NCI-H1930 (cell line): ENCODE results near the gene PDZD2.
"Not testable (repeated sequence)": the region's sequence is repeated elsewhere in the genome, so short reads cannot be mapped to it uniquely, and the experiment has no call there.

ENCODE experiments used
- DNase-seq, 2 experiments: peaks; one replicate each; lab custom pipeline; 2025; lab: John Stamatoyannopoulos, UW

Gene PDZD2

DNA sequence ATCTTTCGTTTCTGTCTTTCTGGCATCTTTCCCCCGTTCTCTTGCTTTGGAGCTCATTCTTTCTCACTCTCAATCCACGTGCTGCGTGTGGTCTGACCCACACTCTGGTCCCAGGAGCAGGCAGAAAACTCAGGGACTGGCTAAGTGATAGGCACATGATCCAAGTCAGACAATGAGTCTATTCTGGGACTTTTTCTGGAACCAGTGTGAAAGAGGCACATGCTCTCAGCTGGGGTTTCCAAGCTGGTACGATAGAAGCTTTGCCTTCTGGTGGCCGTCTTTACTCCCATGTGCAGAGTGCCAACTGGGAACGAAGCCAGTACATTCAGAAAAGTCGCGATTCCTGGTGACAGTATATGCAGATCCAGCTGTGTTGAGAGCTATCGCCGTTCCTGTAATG lies 94.4 kb downstream of the PDZD2 start:
- DNase-seq = no peak

DNA sequence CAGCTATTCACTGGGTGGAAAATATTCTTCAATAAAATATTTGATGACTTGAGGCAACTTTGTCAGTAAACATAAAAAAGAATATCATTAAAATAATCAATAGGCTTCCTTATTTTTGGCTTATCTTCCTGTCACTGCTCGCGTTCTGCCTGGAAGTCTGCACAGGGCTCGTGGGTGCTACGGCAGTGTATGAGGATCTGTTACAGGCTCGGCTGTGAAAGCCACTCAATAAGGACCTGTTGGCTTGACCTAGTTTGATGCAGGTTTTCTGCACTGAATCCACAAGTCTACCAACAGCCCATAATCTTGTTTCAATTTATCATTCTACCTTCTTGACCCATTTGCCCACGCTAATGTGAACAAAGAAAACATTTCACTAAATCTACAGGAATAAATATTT lies 97.2 kb downstream of the PDZD2 start:
- DNase-seq = no peak

DNA sequence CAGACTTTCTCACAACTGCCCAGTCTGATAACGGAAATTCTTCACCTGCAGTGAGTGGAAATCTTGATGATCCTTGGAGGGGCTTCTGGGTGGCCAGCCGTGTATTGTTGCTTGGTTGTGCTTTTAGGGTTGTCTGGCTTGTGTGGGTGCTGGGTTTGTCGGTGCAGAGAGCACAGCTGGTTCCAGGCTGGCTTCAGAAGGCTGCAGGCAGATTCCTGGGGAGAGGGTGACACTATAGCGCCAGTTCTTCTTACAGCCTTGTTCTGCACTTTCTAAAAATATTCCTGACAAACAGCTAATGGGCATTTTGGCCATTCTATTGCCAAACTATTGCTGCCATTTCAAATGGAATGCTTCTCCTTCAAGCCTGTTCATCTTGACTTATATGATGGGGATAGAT lies 99.3 kb downstream of the PDZD2 start:
- no peak for DNase-seq

DNA sequence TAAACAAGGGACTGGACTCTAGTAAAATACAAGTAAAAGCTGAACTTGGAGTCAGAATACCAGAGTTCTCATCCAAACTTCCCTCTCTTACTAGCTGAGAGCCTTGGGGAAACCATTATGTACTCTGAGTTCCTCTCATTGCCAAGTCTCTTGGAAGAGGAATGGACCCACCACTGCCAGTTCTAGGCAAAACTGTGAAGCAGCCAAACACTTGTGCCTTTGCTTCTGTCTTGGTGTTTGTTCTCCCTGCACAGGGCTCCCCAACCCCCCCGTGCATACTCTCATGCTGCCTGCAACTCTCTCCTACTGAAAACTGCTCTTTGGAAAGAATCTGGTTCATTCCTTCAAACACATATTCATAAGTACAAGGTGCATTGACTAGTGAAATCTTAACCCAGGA lies 102.6 kb downstream of the PDZD2 start:
- no peak for DNase-seq

DNA sequence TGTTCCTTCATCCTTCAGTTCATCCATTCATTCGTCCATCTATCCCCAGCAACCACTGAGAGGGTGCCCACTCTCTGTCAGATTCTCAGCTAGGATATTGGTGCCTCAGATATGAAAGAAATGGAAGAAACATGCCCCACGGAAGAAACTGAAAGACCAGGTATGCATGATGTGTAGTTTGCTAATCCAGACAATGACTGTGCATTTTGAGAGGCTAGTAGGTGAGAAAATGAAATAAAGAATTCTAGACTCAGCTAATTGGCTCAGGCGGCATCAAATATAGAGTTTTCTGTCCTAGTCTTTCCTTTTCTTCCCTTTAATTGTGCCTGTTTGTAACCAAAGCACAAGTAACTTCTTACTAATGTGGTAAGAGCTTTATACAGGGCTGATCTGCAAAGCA lies 104.7 kb downstream of the PDZD2 start:
- no peak for DNase-seq

DNA sequence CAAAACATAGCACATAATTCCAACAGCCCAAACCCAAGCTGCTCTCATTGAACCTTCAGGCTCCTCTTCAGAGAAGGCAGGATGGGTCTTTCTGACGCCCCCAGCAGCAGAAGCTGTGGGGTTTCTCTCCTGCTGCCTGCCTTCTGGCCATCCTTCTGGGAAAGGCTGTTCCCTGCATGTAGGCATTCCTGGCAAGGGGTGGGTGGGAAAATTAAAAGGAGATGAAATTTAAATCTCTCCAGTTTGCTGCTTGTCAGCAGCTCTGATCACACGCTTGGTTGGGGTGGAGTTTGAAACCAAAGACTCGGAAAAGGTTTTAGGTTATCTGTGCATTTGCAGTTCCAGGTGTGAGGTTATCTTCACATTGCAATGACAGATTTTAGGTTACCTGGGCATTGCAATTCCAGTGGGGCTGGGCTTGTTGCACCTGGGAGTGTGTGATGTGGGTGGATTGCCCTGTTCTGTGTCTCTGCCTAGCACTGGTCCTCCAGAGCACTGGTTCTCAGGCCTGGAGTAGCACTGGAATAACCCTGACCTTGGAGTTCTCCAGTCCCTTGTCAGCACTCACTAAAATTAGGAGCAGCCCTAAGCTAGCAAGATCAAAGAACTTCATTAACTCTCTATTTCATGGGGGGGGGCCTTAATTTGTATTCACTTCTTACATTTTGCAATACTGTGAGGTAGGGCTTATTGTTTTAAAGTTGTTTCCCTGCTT lies 109.7 kb downstream of the PDZD2 start:
- no peak for DNase-seq

GRCh38 chr5:31750215-31750614 lies 111.3 kb downstream of the PDZD2 start:
- no peak for DNase-seq

GRCh38 chr5:31751610-31752009 lies 112.7 kb downstream of the PDZD2 start:
- no peak for DNase-seq

DNA sequence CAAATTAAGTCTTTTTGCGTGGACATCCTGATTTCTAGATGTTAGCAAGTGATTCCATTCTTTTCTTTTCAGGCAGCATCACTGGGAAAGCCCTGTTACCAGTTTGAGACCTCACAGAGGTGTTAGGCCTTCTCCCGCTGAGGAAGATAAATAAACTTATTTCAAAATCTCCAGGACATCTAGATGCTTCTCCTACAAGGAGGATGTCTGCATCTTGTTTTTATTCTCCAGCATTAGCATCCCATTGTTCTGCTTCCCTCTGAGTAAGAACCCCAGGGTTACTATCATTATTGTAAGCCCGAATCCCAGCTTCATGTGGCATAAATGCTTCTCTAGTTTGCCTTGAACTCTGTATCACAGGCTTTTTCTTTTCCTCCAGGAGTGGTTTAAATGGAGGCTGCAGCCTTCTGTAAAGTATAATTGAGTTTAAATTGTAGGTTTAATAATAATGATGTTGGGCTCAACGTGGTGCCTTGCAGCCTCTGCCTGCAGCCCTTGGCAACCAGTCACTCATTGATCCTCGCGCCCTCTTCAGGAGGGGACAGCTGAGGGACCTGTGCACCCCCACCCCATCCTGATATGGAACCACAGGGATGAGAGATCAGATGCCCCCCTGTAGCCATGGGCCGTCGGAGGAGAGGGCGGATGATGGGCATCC lies 114.9 kb downstream of the PDZD2 start:
- no peak for DNase-seq

DNA sequence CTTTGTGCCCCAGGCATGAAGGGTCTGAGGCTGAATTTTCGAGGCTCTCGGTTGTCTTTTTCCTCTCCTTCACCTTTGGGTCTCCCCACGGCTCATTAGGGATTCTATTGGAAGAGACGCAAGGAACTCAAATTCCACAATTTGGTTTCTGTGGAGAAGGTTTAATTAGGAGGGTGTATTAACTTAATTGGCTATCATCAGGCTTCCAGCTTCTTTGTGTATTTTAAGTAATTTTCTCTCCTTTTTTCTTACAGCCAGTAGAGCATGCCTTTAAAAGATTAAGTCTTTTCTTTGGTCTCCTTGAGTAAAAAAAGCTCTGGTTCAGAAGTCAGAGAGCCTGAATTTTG lies 115.4 kb downstream of the PDZD2 start:
- no peak for DNase-seq

DNA sequence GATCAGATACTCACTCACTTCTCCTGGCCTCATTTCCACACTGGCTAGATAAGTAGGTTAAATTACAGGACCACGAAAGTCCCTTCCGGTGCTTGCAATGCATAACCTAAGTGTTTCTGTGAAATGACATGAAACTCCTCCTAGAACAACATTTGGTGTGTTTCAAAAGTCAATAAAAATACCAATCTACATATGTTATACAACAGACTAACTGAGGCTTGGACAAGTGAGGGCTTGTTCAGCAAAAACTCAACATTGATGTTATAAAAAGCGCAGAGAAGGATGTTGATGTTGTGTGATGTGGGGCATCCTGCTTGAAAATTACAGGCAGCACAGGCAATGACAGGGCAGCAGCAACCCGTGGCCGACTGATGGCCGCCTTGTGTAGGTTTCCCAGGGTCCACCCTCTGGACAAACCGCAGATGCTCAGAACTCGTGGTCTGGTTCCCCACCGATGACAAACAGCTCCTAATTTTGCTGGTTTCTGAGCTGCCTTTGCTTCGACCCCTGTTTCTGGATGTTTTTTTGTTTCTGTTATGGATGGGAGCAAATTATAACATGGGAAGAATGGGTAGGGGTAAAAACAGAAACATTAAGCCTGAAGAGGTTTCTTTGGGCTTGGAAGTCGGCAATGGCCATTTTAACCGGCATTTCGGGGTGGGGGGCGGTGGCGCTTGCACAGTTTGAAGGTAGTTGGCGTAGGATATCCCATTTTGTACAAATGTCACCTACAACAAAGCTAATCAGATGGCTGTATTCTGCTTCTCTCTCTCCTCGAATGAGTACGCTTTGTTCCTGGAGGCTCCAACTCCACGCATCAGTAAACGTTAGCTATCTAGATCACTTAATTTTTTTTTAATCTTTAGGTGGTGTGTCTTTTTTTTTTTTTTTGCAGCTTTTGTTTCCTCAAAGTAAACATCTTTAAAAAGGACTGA lies 116.1 kb downstream of the PDZD2 start:
- no peak for DNase-seq

DNA sequence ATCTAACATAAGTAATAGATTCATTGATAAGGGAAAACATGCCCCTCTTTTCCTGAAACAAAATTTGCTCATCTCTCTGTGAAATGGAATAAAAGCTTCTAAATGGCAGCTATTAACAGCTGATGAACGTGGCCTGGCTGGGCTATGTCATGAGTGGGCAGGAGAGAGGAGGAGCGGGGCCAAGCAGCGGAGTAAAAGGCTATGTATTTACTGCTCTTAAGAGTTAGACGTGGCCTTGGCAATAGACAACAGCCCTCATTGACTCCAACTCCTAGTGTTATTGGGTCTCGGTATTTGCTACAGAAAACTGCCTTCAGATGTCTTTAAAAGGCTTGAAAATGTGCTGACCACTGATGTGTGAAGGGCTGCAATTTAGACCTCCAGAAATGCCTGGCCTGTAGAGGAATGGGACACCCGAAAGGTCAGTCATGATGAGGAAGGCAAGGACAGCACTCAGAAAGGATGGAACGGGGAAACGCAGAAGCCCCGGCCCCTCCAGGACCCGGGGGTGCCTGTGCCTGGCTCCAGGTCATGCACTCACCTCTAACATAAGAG lies 116.8 kb downstream of the PDZD2 start:
- no peak for DNase-seq

GRCh38 chr5:31757806-31758205 lies 118.9 kb downstream of the PDZD2 start:
- DNase-seq = no peak

DNA sequence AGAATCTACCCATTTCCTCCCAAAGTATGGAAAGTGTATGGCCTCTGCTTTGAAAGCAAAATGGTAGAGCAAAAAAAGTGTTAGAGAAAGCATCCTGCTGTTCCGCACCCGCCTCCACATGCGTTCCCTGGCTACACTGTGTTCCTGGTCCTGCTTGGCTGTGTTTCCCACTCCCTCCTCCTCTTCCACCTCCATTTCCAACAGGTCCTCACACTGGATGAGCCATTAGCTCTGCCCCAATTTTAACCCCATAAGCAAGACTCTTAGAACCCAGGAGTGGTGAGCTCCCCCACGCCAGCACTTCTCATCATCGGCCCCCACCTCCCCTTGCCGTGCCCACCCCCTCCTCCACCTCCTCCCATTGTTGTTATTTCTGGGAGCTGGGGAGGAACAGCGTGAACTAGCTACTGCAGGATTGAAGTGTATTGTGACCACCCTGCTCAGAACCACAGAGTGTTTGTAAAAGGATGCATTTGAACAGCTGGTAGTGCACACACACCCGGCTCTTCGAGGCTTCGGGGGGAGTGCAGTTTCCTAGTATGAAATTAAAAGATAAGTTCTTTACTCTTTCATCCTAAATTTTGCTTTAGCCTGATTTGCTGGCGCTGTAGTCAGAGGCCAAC lies 120.0 kb downstream of the PDZD2 start:
- no peak for DNase-seq

DNA sequence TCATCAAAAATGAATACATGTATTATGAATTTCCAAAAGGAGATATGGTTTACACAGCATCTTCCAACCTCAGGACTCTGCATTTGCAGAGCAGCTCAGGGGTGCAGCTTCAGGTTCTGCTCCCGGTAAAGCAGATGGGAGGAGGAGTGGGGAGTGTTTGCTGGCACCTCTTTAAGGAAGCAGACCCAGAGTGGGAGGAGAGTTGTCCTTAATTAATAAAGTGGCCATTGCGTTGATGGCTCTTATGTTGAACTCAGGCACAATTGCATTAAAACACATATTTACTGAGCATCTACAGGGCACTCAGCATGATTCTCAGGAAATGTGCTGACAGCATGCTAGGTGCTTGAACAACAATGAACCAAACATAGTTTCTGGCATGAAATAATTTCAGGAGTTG lies 121.0 kb downstream of the PDZD2 start:
- no peak for DNase-seq

- DNase-seq = no peak
These were observed 122.9 kb downstream of the PDZD2 start for GRCh38 chr5:31761877-31762276.

GRCh38 chr5:31763424-31763823 lies 124.5 kb downstream of the PDZD2 start:
- no peak for DNase-seq

DNA sequence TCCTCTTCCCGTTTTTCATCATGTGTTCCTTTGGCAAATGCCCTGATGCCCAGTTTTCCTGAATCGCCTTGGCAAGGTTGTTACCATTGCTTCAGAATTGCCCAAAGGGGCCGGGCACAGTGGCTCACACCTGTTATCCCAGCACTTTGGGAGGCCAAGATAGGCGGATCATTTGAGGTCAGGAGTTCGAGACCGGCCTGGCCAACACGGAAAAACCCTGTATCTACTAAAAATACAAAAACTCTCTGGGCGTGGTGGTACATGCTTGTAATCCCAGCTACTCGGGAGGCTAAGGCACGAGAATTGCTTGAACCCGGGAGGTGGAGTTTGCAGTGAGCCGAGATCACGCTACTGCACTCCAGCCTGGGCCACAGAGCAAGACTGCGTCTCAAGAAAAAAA lies 125.8 kb downstream of the PDZD2 start:
- not testable (repeated sequence) for DNase-seq

GRCh38 chr5:31767335-31768031 lies 128.6 kb downstream of the PDZD2 start:
- DNase-seq = no peak

- DNase-seq = no peak
These were observed 129.1 kb downstream of the PDZD2 start for GRCh38 chr5:31768046-31768445.

DNA sequence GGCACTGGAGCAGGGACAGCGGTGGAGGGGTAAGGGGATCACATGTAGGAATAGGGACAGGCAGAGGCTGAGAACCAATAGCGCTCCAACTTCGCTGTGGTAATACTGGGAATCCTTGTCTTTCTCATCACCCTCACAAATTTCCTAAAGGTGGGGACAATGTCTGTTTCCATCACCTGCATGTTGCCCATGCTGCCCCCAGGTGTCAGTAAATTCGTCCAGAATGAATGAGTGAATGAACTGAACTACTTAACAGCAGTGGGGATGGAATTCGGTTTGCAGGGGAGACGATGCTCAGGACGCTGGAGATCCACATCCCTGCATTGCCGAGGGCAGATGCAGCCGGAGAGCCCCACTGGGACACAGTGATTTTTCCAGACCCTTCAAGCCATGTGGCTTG lies 129.9 kb downstream of the PDZD2 start:
- DNase-seq = no peak

- no peak for DNase-seq
These were observed 130.6 kb downstream of the PDZD2 start for GRCh38 chr5:31769530-31769929.
